Effector memory CD4-positive, alpha-beta T cell (primary cell): Measurements from ENCODE around the gene TIMP3.

ENCODE experiments used
- DNase-seq, 3 donors: peaks; one replicate each; pipeline ENCODE4 v3.0.0-alpha.2; 2020
- H3K27ac ChIP-seq: 2 replicates; pipeline ENCODE4 v1.7.0; 2013; ENCODE audit warnings: mild to moderate bottlenecking, low read length, moderate library complexity; ENCODE audit not compliant: insufficient read depth, poor library complexity, severe bottlenecking
- H3K27me3 ChIP-seq: replicated peaks from 2 replicates; pipeline ENCODE4 v1.7.0; 2013; ENCODE audit warnings: mild to moderate bottlenecking, low read length; ENCODE audit not compliant: insufficient read depth, control insufficient read depth, poor library complexity, severe bottlenecking
- H3K36me3 ChIP-seq: 2 replicates; pipeline ENCODE4 v1.7.0; 2013; ENCODE audit warnings: mild to moderate bottlenecking, low read length, moderate library complexity; ENCODE audit not compliant: control insufficient read depth, insufficient read depth
- H3K4me1 ChIP-seq: 2 replicates; pipeline ENCODE4 v1.7.0; 2013; ENCODE audit warnings: low read length, mild to moderate bottlenecking; ENCODE audit not compliant: control insufficient read depth, insufficient read depth, poor library complexity, severe bottlenecking
- H3K4me3 ChIP-seq: 2 replicates; pipeline ENCODE4 v1.7.0; 2013; ENCODE audit warnings: low read length, low read depth, mild to moderate bottlenecking; ENCODE audit not compliant: insufficient read depth, poor library complexity, severe bottlenecking
- H3K9me3 ChIP-seq: 2 replicates; pipeline ENCODE4 v1.7.0; 2013; ENCODE audit warnings: mild to moderate bottlenecking, low read length, moderate library complexity; ENCODE audit not compliant: control insufficient read depth

Gene TIMP3

DNA sequence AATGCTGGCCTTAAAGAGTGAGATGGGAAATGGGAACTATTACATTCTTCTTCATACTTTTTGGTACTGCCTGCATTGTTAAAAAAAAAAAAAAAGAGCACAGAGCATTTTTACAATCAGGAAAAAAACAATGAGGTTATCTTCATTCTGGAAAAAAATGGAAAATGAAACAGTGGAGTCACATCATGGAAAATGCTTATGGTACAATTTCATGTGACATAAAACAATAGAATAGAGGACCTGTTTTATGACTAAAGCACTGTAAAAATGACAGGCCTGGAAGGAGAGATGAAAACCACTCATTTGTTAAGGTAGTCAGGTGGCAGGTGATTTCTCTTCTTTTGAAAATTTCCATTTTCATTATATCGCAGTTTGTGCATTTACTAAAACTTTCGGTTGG is 75.0 kb downstream of the TIMP3 start:
- Histone ChIP-seq H3K4me1 (no peaks in the 10 kb centered on the region), H3K9me3 (no peaks in the 10 kb centered on the region), H3K36me3 (no peaks in the 10 kb centered on the region), H3K27me3 (no peaks in the 10 kb centered on the region), H3K27ac (no peak overlapping the region), H3K4me3 (no peak overlapping the region)
- no peak for DNase-seq

DNA sequence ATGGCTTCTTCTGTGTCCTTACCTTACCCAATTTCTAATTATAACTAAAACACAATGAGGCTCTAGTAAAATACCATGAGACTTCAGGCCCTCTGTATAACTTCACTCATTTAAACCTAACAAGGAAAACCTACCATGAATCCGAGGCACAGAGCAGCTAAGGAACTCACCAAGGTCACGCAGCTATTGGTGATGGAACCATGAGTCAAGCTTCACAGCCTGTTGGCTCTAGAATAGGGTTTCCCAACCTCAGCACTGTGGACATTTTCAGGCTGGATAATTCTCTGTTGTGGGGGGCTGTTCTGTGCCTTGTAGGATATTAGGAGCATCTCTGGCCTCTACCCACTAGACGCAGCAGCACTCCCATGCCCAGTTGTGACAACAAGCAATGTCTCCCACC is 75.7 kb downstream of the TIMP3 start:
- no peak for DNase-seq
- H3K9me3 ChIP-seq: no peaks in the 10 kb centered on the region
- no peaks in the 10 kb centered on the region for H3K27me3 ChIP-seq
- no peak overlapping the region for H3K4me3 ChIP-seq
- no peaks in the 10 kb centered on the region for H3K4me1 ChIP-seq
- H3K27ac ChIP-seq: no peak overlapping the region
- H3K36me3 ChIP-seq: no peaks in the 10 kb centered on the region

DNA sequence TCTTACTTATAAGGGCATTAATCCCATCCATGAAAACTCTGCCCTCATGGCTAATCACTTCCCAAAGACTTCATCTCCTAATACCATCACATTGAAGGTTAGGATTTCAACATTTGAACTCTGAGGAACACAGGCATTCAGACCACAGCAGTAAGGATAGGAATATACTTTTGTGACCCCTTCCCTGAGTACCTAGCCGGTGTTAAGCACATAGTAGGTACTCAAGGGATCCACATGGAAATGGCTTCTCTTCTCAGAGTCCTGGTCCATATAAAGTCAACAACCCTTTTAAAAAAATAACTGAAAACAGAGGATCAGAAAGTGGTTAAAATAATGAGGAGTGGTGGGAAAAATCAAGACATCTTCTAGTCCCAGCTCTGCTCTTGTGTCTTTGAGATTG is 78.0 kb downstream of the TIMP3 start:
- Histone ChIP-seq H3K9me3 (no peaks in the 10 kb centered on the region), H3K4me1 (no peaks in the 10 kb centered on the region)

DNA sequence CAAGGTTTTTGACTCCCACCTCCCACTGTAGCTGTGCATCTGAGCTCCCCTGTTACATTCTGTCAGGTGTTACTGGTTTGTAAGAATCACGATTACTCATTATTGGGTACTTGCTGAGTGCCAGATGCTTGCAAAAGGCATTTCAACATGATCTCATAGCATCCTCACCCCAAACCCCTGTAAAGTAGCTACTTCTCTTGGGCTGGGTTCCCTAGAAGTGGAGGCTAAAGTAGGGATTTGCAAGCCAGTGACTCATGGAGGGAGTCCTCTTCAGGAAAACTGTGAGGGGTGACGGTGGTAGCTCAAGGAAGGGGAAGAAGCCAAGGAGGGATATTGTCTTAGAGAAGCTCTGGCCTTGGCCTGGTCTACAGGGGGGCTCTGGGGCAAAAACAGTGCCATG is 78.6 kb downstream of the TIMP3 start:
- H3K9me3 ChIP-seq: no peaks in the 10 kb centered on the region
- no peaks in the 10 kb centered on the region for H3K27me3 ChIP-seq
- no peaks in the 10 kb centered on the region for H3K36me3 ChIP-seq
- no peak overlapping the region for H3K4me3 ChIP-seq
- no peak for DNase-seq
- no peaks in the 10 kb centered on the region for H3K4me1 ChIP-seq
- H3K27ac ChIP-seq: no peak overlapping the region

More for the DNA sequence above, 78.0 kb downstream of the TIMP3 start:
- Histone ChIP-seq H3K4me3 (no peak overlapping the region), H3K27me3 (no peaks in the 10 kb centered on the region), H3K36me3 (no peaks in the 10 kb centered on the region), H3K27ac (no peak overlapping the region)
- DNase-seq: no peak

DNA sequence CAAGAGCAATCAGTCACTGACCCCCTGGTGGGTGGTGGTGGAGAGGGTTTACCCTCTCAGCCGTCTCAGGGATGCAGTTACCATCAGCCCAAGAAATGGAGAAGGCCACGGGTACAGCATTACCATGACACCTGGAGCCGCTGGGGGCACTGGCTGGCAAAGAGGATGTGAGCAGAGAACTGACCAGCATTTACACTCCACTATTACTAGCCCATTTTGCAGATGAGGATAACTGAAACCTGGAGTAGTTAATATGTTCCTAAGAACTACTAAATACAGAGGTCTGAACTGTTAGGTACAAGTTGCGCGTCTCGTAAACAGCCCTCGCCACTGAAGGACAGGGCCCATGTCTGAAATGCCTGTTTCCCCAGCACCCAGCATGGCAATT is 79.0 kb downstream of the TIMP3 start:
- H3K36me3 ChIP-seq: no peaks in the 10 kb centered on the region
- H3K4me3 ChIP-seq: no peak overlapping the region
- H3K4me1 ChIP-seq: no peaks in the 10 kb centered on the region
- H3K9me3 ChIP-seq: no peaks in the 10 kb centered on the region
- H3K27ac ChIP-seq: no peak overlapping the region
- H3K27me3 ChIP-seq: no peaks in the 10 kb centered on the region
- no peak for DNase-seq

DNA sequence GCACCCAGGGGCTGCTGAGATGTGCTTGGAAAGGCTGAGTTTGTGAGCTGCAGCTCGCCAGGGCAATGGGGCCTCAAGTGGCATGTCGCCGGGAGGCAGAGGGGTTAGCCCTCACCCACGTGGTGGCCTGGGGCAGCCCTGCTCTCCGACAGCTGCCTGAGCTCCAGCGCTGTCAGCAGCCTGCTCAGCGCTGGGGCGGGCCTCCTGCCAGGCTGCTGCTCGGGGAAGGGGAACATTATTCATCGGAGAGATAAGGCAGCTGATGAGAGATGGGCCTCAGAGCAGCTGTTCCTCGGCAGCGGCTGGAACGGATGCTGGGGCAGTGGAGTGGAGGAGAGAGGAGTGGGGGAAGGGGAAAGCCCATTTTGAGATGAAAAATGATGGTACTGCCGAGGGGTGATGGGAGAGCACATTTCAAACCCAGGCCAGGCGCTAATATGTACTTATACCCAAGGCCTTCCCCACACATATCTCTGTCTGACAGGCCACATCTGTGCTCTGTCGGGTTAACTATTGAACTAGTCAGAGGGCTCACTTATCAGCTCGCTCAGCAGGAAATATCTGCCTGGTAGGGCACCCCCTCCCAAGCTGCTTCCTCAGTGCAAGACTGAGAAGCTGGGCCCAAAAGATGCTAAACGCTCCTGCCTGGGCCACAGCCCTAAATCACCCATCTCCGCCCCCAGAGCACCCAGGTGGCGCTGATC is 79.5 kb downstream of the TIMP3 start:
- Histone ChIP-seq H3K27ac (no peak overlapping the region), H3K27me3 (no peaks in the 10 kb centered on the region), H3K4me1 (no peaks in the 10 kb centered on the region), H3K4me3 (no peak overlapping the region), H3K9me3 (no peaks in the 10 kb centered on the region), H3K36me3 (no peaks in the 10 kb centered on the region)
- no peak for DNase-seq

DNA sequence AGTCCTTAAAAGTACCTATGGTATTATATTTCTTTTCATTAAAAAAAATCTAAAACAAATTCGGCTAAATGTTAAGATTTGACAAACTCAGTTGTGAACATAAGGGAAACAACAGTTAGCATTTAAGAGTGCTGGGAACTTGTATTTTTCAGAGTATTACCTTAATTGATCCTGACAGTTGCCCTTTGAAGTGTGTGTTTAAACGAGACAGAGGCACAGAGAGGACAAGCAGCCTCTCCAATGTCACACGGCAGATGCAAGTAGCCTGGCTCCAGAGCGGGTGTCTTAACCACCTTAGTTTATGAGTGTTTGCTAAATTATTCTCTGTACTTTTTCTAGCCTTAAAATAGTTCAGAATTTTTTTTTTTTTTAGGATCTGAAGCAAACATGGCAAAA is 80.9 kb downstream of the TIMP3 start:
- no peak for DNase-seq
- no peaks in the 10 kb centered on the region for H3K9me3 ChIP-seq
- no peaks in the 10 kb centered on the region for H3K36me3 ChIP-seq
- no peaks in the 10 kb centered on the region for H3K27me3 ChIP-seq
- H3K4me1 ChIP-seq: no peaks in the 10 kb centered on the region
- H3K27ac ChIP-seq: no peak overlapping the region
- H3K4me3 ChIP-seq: no peak overlapping the region

DNA sequence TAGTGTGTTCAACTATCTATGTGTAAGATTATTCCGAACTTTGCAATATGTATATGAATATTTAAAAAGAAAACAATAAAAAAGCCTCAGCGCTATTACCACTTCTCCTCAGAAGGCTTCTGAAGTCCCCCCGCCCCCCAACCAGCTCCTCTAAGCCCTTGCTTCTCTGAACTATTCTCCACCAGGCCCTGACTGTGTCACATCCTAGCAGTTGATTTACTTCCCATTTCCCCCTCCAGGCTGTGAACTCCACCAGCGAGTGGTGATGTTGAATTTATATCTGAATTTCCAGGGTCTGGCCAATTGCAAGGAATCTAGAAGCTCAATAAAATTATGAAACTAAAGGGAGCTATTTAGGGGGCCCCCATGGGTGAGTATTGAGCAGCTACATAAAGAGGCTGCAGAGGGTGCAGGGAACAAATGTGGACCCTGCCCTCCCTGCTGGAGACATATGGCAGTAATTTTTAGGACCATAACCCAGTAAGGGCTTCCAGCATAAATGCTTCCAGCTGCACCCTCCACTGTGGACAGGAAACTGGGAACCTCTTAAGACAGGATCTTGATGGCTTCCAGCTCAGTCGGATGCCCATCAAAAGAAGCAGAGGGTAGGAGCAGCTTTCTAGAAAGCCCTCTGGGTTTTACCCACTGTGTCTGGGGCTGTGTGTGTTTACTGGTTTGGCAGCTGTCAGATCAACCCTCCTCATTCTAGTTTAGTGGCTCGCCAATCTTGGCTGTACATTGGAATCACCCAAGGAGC is 81.4 kb downstream of the TIMP3 start:
- Histone ChIP-seq H3K27me3 (no peaks in the 10 kb centered on the region), H3K27ac (no peak overlapping the region), H3K4me1 (no peaks in the 10 kb centered on the region), H3K9me3 (no peaks in the 10 kb centered on the region), H3K4me3 (no peak overlapping the region), H3K36me3 (no peaks in the 10 kb centered on the region)
- no peak for DNase-seq

DNA sequence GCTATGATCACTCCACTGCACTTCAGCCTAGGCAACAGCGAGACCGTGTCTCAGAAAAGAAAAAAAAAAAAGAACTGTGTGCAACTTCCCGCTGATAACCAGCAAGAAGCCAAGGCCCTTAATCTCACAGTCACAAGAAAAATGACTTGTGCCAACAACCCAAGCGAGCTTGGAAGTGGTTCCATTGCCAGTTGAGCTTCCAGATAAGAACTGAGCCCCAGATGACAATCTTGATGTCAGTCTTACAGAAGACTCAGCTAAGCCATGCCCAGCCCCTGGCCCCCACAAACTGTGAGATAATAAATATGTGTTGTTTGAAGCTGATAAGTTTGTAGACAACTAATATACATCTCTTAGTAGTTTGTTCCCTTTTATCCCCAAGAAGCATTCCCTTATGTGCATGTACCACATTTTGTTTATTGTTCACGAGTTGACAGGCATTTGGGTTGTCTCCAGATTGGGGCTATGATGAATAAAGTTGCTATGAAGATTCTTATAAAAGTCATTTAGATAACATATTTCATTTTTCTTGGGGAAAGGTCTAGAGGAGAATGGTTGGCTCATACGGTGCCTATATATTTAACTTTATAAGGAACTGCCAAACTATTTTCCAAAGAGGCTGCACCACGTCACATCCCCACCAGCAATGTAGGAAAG is 85.9 kb downstream of the TIMP3 start:
- Histone ChIP-seq H3K9me3 (no peaks in the 10 kb centered on the region), H3K4me1 (no peaks in the 10 kb centered on the region), H3K27me3 (no peaks in the 10 kb centered on the region), H3K4me3 (no peak overlapping the region), H3K36me3 (no peaks in the 10 kb centered on the region), H3K27ac (no peak overlapping the region)
- no peak for DNase-seq

DNA sequence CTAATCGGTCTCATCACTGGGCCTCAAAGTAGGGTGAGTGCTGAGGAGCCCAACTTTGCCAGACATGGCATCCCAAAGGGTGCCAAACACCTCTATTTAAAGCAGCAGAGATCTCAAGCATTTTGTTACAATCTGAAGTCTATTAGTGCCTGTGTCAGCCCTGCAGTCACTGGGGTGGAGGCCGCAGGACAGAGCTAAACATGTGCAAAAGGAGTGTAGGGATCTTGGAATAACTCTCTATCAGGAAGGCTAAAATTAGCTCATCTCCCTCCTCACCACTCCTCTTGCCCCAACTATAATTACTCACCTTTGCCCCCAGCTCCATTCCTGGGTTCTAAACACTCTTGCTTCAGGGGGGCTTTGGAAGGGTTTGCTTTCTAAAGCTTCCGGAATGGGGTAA is 87.5 kb downstream of the TIMP3 start:
- no peak for DNase-seq
- H3K9me3 ChIP-seq: no peaks in the 10 kb centered on the region
- no peaks in the 10 kb centered on the region for H3K4me1 ChIP-seq
- no peaks in the 10 kb centered on the region for H3K36me3 ChIP-seq
- no peak overlapping the region for H3K4me3 ChIP-seq
- H3K27ac ChIP-seq: no peak overlapping the region
- no peaks in the 10 kb centered on the region for H3K27me3 ChIP-seq
